Measurements from ENCODE around the gene AANAT. TPM values are rescaled to one million over a fixed set of nuclear protein-coding genes. Genes with fewer than 3 reads are reported as not detected.

AANAT gene
- total and polyA plus RNA-seq, 4 donors = not detected

DNA sequence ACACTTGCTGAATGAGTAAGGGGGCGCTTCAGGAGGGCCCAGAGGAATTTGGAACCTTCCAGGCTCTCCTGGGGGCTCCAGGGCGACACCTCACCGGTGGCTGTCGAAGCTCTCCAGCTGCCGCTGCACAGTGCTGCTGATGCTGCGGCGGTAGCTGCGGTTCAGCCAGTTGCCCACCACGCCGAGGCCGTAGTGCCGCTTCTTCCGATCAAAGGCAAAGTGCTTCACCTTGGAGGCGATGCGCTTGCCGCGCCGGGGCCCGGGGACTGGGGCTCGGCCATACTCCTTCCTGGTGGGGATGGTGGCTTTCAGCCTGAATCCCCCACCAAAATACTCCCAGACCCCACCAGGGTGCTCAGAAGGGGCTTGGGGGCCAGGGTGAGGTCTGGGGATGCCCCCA, 9.3 kb downstream of the AANAT start:
- Histone ChIP-seq H3K4me1 (ENCODE audit: control insufficient read depth in 4 of 4, insufficient read depth in 4 of 4, low read length in 3 of 4) (no peaks in the 10 kb centered on the region), H3K4me3 (ENCODE audit: low read depth in 1 of 3, low read length in 3 of 3) (no peak overlapping the region), H3K27me3 (ENCODE audit: control insufficient read depth in 4 of 4, insufficient read depth in 4 of 4, low read length in 3 of 4) (no peaks in the 10 kb centered on the region), H3K9me3 (ENCODE audit: control insufficient read depth in 4 of 4, low read length in 3 of 4) (no peaks in the 10 kb centered on the region), H3K36me3 (ENCODE audit: control insufficient read depth in 4 of 4, insufficient read depth in 3 of 4, low read depth in 1 of 4, low read length in 3 of 4) (peaks cover 0 to 27% (median 9%) of the 10 kb centered on the region in 4 donors), H3K27ac (ENCODE audit: low read depth in 1 of 2, low read length in 2 of 2) (no peak overlapping the region), H3K9ac (ENCODE audit: low read depth in 1 of 2, low read length in 2 of 2) (no peak overlapping the region)
- WGBS = 97% methylated on average over 20 of the region's 20 CpGs
- DNase-seq (ENCODE audit: low spot score) = no peak
- TF ChIP-seq HNF4A (conservative IDR thresholded peaks at IDR 0.05) (no peak), YY1 (IDR thresholded peaks at IDR 0.05) (no peak), EGR1 (IDR thresholded peaks at IDR 0.05; ENCODE audit: low read depth in 2 of 2) (no peak), RAD21 (IDR thresholded peaks at IDR 0.05) (no peak), GABPA (IDR thresholded peaks at IDR 0.05 in 1 of 2, conservative IDR thresholded peaks at IDR 0.05 in 1 of 2) (no peak), HNF4G (IDR thresholded peaks at IDR 0.05) (no peak), SP1 (IDR thresholded peaks at IDR 0.05) (no peak), TAF1 (conservative IDR thresholded peaks at IDR 0.05) (no peak)
- TF ChIP-seq, protein P1, sequence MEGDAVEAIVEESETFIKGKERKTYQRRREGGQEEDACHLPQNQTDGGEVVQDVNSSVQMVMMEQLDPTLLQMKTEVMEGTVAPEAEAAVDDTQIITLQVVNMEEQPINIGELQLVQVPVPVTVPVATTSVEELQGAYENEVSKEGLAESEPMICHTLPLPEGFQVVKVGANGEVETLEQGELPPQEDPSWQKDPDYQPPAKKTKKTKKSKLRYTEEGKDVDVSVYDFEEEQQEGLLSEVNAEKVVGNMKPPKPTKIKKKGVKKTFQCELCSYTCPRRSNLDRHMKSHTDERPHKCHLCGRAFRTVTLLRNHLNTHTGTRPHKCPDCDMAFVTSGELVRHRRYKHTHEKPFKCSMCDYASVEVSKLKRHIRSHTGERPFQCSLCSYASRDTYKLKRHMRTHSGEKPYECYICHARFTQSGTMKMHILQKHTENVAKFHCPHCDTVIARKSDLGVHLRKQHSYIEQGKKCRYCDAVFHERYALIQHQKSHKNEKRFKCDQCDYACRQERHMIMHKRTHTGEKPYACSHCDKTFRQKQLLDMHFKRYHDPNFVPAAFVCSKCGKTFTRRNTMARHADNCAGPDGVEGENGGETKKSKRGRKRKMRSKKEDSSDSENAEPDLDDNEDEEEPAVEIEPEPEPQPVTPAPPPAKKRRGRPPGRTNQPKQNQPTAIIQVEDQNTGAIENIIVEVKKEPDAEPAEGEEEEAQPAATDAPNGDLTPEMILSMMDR (IDR thresholded peaks at IDR 0.05; ENCODE audit: low read depth, low read length, missing input control) = no peak

GRCh38 chr17:76477576-76477975, 10.2 kb downstream of the AANAT start:
- no peak for DNase-seq (ENCODE audit: low spot score)
- TF ChIP-seq HNF4A (conservative IDR thresholded peaks at IDR 0.05) (no peak), FOXA2 (IDR thresholded peaks at IDR 0.05) (no peak), REST (IDR thresholded peaks at IDR 0.05) (no peak), HNF4G (IDR thresholded peaks at IDR 0.05) (no peak), JUND (IDR thresholded peaks at IDR 0.05) (no peak), SP1 (IDR thresholded peaks at IDR 0.05) (no peak), GABPA (IDR thresholded peaks at IDR 0.05 in 1 of 2, conservative IDR thresholded peaks at IDR 0.05 in 1 of 2) (no peak), FOXA1 (IDR thresholded peaks at IDR 0.05) (no peak), YY1 (IDR thresholded peaks at IDR 0.05) (no peak), EGR1 (IDR thresholded peaks at IDR 0.05; ENCODE audit: low read depth in 2 of 2) (no peak), NR2F2 (IDR thresholded peaks at IDR 0.05) (no peak), RAD21 (IDR thresholded peaks at IDR 0.05) (no peak), RXRA (IDR thresholded peaks at IDR 0.05) (no peak), TAF1 (conservative IDR thresholded peaks at IDR 0.05) (no peak)
- TF ChIP-seq, protein P2, sequence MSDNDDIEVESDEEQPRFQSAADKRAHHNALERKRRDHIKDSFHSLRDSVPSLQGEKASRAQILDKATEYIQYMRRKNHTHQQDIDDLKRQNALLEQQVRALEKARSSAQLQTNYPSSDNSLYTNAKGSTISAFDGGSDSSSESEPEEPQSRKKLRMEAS (IDR thresholded peaks at IDR 0.05) = no peak
- TF ChIP-seq, protein P1 (IDR thresholded peaks at IDR 0.05; ENCODE audit: low read depth, low read length, missing input control) = no peak
- TF ChIP-seq, protein P3, sequence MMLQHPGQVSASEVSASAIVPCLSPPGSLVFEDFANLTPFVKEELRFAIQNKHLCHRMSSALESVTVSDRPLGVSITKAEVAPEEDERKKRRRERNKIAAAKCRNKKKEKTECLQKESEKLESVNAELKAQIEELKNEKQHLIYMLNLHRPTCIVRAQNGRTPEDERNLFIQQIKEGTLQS (IDR thresholded peaks at IDR 0.05) = no peak
- Histone ChIP-seq H3K9ac (ENCODE audit: low read depth in 1 of 2, low read length in 2 of 2) (no peak overlapping the region), H3K27ac (ENCODE audit: low read depth in 1 of 2, low read length in 2 of 2) (no peak overlapping the region), H3K27me3 (ENCODE audit: control insufficient read depth in 4 of 4, insufficient read depth in 4 of 4, low read length in 3 of 4) (no peaks in the 10 kb centered on the region), H3K4me3 (ENCODE audit: low read depth in 1 of 3, low read length in 3 of 3) (no peak overlapping the region), H3K9me3 (ENCODE audit: control insufficient read depth in 4 of 4, low read length in 3 of 4) (no peaks in the 10 kb centered on the region), H3K4me1 (ENCODE audit: control insufficient read depth in 4 of 4, insufficient read depth in 4 of 4, low read length in 3 of 4) (no peaks in the 10 kb centered on the region), H3K36me3 (ENCODE audit: control insufficient read depth in 4 of 4, insufficient read depth in 3 of 4, low read depth in 1 of 4, low read length in 3 of 4) (peaks cover 0 to 20% (median 7%) of the 10 kb centered on the region in 4 donors)
- 92% methylated on average over 15 of the region's 15 CpGs for WGBS

Data from liver (tissue), 9 donors.